Measurements from ENCODE around the gene C7orf33. TPM values are rescaled to one million over a fixed set of nuclear protein-coding genes. Genes with fewer than 3 reads are reported as not detected.

The C7orf33 gene
- not detected for total RNA-seq

GRCh38 chr7:148590471-148590870 lies at the start of gene C7orf33:
Gene C7orf33, plus strand, starts transcription at chr7:148590766. Its CDS starts 160 bp downstream, at chr7:148590926.
- H3K4me3 ChIP-seq, result no peak within 1 kb of the TSS
- ATAC-seq (ENCODE audit: insufficient number of reproducible peaks, low FRiP score, low read depth) (no peak), DNase-seq (ENCODE audit: low spot score) (no peak)
- no peaks in the 10 kb centered on the region for H3K4me1 ChIP-seq (ENCODE audit: control insufficient read depth in 1 of 2, low read depth in 2 of 2)
- TF ChIP-seq, protein P1, sequence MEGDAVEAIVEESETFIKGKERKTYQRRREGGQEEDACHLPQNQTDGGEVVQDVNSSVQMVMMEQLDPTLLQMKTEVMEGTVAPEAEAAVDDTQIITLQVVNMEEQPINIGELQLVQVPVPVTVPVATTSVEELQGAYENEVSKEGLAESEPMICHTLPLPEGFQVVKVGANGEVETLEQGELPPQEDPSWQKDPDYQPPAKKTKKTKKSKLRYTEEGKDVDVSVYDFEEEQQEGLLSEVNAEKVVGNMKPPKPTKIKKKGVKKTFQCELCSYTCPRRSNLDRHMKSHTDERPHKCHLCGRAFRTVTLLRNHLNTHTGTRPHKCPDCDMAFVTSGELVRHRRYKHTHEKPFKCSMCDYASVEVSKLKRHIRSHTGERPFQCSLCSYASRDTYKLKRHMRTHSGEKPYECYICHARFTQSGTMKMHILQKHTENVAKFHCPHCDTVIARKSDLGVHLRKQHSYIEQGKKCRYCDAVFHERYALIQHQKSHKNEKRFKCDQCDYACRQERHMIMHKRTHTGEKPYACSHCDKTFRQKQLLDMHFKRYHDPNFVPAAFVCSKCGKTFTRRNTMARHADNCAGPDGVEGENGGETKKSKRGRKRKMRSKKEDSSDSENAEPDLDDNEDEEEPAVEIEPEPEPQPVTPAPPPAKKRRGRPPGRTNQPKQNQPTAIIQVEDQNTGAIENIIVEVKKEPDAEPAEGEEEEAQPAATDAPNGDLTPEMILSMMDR (IDR thresholded peaks at IDR 0.05), result no peak
- H3K27me3 ChIP-seq (replicated peaks; ENCODE audit: insufficient read depth), result no peaks in the 10 kb centered on the region
- H3K27ac ChIP-seq, result no peak within 1 kb of the TSS
- H3K36me3 ChIP-seq, result no peaks in the 10 kb centered on the region
- no peaks in the 10 kb centered on the region for H3K9me3 ChIP-seq

GRCh38 chr7:148541891-148542504 lies 48.6 kb upstream of the C7orf33 start:
- Histone ChIP-seq H3K27me3 (replicated peaks; ENCODE audit: insufficient read depth) (no peaks in the 10 kb centered on the region), H3K27ac (no peak overlapping the region), H3K4me3 (no peak overlapping the region), H3K36me3 (no peaks in the 10 kb centered on the region), H3K4me1 (ENCODE audit: control insufficient read depth in 1 of 2, low read depth in 2 of 2) (peaks cover 0 to 12% of the 10 kb centered on the region in 2 donors), H3K9me3 (no peaks in the 10 kb centered on the region)
- TF ChIP-seq, protein P1 (IDR thresholded peaks at IDR 0.05), result no peak
- DNase-seq (ENCODE audit: low spot score), result no peak
- no peak for ATAC-seq (ENCODE audit: insufficient number of reproducible peaks, low FRiP score, low read depth)

- H3K27me3 ChIP-seq (replicated peaks; ENCODE audit: insufficient read depth), result no peaks in the 10 kb centered on the region
These were observed 47.3 kb upstream of the C7orf33 start for GRCh38 chr7:148543302-148543701.

DNA sequence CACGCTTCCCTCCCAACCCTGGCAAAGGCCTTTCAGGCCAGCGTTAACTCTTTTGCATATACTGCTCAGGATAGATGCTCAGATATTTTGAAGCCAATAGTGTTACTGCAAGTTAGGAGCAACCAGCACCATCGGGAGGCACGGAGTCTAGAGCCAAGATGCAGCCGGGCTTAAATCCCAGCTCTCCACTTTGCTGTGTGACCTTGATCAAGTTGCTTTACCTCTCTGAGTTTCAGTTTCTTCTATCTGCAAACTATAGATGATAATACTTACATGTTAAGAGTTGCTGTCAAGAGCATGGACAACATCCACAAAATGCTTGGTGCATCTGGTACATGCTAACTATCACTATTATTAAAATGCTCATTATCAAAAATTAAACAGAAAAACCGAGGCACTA lies 45.4 kb upstream of the C7orf33 start:
- no peak for ATAC-seq (ENCODE audit: insufficient number of reproducible peaks, low FRiP score, low read depth)
- H3K4me1 ChIP-seq (ENCODE audit: control insufficient read depth in 1 of 2, low read depth in 2 of 2), result peaks cover 0 to 10% of the 10 kb centered on the region in 2 donors
- TF ChIP-seq, protein P1 (IDR thresholded peaks at IDR 0.05), result no peak
- no peak overlapping the region for H3K4me3 ChIP-seq
- H3K9me3 ChIP-seq, result no peaks in the 10 kb centered on the region
- no peaks in the 10 kb centered on the region for H3K27me3 ChIP-seq (replicated peaks; ENCODE audit: insufficient read depth)
- no peak overlapping the region for H3K27ac ChIP-seq
- DNase-seq (ENCODE audit: low spot score), result no peak
- no peaks in the 10 kb centered on the region for H3K36me3 ChIP-seq

More at GRCh38 chr7:148543302-148543701, 47.3 kb upstream of the C7orf33 start:
- Histone ChIP-seq H3K27ac (no peak overlapping the region), H3K4me3 (no peak overlapping the region), H3K36me3 (no peaks in the 10 kb centered on the region), H3K4me1 (ENCODE audit: control insufficient read depth in 1 of 2, low read depth in 2 of 2) (peaks cover 0 to 12% of the 10 kb centered on the region in 2 donors), H3K9me3 (no peaks in the 10 kb centered on the region)
- DNase-seq (ENCODE audit: low spot score) (no peak), ATAC-seq (ENCODE audit: insufficient number of reproducible peaks, low FRiP score, low read depth) (no peak)
- TF ChIP-seq, protein P1 (IDR thresholded peaks at IDR 0.05), result no peak

DNA sequence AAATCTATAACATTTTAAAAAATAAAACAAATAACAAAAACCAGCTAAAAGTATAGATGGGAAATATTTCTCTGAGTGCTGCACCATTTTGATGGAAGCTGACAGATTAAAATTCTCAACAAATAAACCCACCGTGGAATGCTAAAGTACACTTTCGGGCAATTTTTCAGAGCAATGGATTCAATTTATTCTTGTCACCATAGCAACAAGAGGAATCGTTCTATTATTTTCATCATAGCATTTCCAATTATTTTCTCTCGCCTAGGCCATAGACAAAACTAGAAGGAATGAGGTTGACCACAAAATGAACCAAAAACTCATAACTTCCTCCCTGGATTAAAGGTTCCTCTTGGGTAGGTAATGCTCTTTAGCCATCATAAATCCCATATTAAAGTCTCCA lies 44.6 kb upstream of the C7orf33 start:
- Histone ChIP-seq H3K27me3 (replicated peaks; ENCODE audit: insufficient read depth) (no peaks in the 10 kb centered on the region), H3K27ac (no peak overlapping the region), H3K4me1 (ENCODE audit: control insufficient read depth in 1 of 2, low read depth in 2 of 2) (peaks cover 0 to 2% of the 10 kb centered on the region in 2 donors), H3K36me3 (no peaks in the 10 kb centered on the region), H3K9me3 (no peaks in the 10 kb centered on the region), H3K4me3 (no peak overlapping the region)
- ATAC-seq (ENCODE audit: insufficient number of reproducible peaks, low FRiP score, low read depth), result no peak
- TF ChIP-seq, protein P1 (IDR thresholded peaks at IDR 0.05), result no peak
- no peak for DNase-seq (ENCODE audit: low spot score)

Data from thoracic aorta (tissue), 2 donors.